Measurements from ENCODE around the gene OS9. TPM values are rescaled to one million over a fixed set of nuclear protein-coding genes. Genes with fewer than 3 reads are reported as not detected.

OS9 gene
- total and polyA plus RNA-seq, 9 of the 15 experiments (the other 6 are each of a cell fraction or from before 2014, with no cell fraction given), result 4.6 to 105 (median 89.5) TPM

DNA sequence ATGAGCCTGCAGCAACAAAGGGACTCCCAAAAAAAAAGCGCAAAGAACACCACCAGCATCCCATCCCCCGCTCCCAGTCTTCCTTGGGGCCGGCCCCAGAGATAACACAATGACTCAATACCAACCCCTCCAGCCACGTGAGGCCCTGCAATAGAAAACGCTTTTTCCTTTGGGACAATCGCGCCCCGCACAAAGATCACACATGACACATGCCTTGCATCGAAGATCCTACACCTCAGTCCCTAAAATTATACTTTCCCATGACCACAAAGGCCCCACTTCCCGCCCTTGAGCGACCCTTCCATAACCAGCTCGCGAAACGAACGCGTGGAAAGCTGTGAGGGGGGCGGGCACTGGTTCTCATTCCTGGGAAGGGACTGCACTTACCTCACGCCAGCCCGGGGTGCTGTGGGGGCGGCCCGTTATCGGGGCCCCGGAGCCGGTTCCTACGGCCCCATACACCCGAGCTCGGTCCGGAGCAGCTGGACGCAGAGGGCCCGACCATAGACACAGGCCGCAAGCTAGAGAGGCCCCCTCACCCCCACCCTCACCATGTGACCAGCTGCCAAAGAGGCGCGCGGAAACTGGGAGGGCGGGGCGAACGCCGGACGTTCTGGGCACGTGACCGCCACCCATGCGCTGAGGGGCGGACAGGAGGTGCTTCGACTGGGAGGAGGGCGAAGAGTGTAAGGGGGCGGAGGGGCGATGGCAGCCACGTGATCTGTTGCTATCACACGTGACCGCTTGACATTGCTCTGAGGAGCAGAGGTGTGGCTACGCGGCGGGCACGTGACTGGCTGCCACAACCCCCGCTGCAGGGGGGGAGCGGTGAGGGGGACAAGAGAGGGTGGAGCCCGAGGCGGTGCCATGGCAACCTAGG, 58.1 kb downstream of the OS9 start, which contains the start of gene CDK4 (continued):
- TF ChIP-seq MCM2 (IDR thresholded peaks at IDR 0.05; ENCODE audit: low read depth), result no peak
- no peak for TF ChIP-seq BDP1 (IDR thresholded peaks at IDR 0.05; ENCODE audit: insufficient read depth, insufficient read length)
- TF ChIP-seq, protein P1, sequence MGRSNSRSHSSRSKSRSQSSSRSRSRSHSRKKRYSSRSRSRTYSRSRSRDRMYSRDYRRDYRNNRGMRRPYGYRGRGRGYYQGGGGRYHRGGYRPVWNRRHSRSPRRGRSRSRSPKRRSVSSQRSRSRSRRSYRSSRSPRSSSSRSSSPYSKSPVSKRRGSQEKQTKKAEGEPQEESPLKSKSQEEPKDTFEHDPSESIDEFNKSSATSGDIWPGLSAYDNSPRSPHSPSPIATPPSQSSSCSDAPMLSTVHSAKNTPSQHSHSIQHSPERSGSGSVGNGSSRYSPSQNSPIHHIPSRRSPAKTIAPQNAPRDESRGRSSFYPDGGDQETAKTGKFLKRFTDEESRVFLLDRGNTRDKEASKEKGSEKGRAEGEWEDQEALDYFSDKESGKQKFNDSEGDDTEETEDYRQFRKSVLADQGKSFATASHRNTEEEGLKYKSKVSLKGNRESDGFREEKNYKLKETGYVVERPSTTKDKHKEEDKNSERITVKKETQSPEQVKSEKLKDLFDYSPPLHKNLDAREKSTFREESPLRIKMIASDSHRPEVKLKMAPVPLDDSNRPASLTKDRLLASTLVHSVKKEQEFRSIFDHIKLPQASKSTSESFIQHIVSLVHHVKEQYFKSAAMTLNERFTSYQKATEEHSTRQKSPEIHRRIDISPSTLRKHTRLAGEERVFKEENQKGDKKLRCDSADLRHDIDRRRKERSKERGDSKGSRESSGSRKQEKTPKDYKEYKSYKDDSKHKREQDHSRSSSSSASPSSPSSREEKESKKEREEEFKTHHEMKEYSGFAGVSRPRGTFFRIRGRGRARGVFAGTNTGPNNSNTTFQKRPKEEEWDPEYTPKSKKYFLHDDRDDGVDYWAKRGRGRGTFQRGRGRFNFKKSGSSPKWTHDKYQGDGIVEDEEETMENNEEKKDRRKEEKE (IDR thresholded peaks at IDR 0.05; ENCODE audit: borderline replicate concordance in 1 of 2, control insufficient read depth in 1 of 2, low read depth in 2 of 2, low read length in 1 of 2), result 0 out of 4 replicates have a peak, but pooled peaks of 1 of the 2 experiments have one; percentile 25
- no peak for TF ChIP-seq ETV6 (IDR thresholded peaks at IDR 0.05; ENCODE audit: borderline replicate concordance in 1 of 2, low read depth in 2 of 2, low read length in 1 of 2)
- no peak for TF ChIP-seq ETV6 (CRISPR knock-in tag; IDR thresholded peaks at IDR 0.05; ENCODE audit: borderline replicate concordance)
- peak; percentile 30; the same call in 1 of the 2 replicates for TF ChIP-seq ZNF586 (CRISPR knock-in tag; conservative IDR thresholded peaks at IDR 0.05)
- no peak for TF ChIP-seq RBM17 (IDR thresholded peaks at IDR 0.05; ENCODE audit: borderline replicate concordance, low read depth, low read length)
- TF ChIP-seq ZHX1 (conservative IDR thresholded peaks at IDR 0.05; ENCODE audit: low read length), result no peak
- TF ChIP-seq CCNT2 (IDR thresholded peaks at IDR 0.05; ENCODE audit: borderline replicate concordance, extremely low read depth, insufficient read length, low read depth, low read length), result peak; percentile 90
- TF ChIP-seq, protein P2, sequence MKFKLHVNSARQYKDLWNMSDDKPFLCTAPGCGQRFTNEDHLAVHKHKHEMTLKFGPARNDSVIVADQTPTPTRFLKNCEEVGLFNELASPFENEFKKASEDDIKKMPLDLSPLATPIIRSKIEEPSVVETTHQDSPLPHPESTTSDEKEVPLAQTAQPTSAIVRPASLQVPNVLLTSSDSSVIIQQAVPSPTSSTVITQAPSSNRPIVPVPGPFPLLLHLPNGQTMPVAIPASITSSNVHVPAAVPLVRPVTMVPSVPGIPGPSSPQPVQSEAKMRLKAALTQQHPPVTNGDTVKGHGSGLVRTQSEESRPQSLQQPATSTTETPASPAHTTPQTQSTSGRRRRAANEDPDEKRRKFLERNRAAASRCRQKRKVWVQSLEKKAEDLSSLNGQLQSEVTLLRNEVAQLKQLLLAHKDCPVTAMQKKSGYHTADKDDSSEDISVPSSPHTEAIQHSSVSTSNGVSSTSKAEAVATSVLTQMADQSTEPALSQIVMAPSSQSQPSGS (CRISPR knock-in tag; IDR thresholded peaks at IDR 0.05), result no peak
- TF ChIP-seq SRSF7 (optimal IDR thresholded peaks at IDR 0.05; ENCODE audit: low read depth, low read length), result no peak
- no peak for TF ChIP-seq NELFE (IDR thresholded peaks at IDR 0.05; ENCODE audit: insufficient read depth, insufficient read length)
- peak; percentile 54; the same call in 1 of the 2 replicates for TF ChIP-seq MBD2 (IDR thresholded peaks at IDR 0.05; ENCODE audit: borderline replicate concordance, low read depth)
- no peak for TF ChIP-seq CHD4 (IDR thresholded peaks at IDR 0.05; ENCODE audit: insufficient read depth, insufficient replicate concordance, low read depth, low read length, poor library complexity, severe bottlenecking)
- TF ChIP-seq NEUROD1 (IDR thresholded peaks at IDR 0.05; ENCODE audit: borderline replicate concordance, low read depth, low read length, partially characterized antibody), result peak; percentile 72
